Embryonic facial prominence (tissue), 1 donor: ENCODE data around the gene CTNNA2.

ENCODE experiments used
- DNase-seq: peaks from one replicate; pipeline ENCODE4 v3.0.0-alpha.2; 2016; ENCODE audit errors: extremely low spot score

CTNNA2 gene

DNA sequence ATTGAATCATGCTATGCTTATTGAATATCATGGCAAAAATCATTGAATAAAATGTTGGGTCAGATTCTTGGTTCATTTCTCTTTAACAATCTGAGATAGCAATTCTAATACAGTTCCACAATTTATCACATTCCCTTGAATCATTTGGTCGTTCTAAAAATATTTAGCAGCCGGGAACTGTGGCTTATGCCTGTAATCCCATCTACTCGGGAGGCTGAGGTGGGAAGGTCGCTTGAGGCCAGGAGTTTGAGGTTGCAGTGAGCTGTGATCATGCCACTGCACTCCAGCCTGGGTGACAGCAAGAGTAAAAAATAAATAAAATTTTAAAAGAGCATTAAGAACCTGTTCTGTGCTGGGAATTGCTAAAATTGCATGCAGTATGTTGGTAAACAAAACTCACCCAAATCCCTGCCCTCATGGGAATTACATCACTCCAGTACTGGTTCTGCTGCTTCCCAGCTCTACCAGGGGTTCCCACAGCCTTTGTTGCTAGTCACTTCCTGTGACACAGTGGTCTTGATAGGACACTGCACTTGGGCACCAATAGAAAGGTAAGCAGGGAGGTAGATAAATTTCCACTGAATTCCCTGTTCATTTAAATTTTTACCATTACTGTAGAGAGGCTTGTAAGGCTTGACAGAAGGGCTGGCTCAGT, 200.4 kb downstream of the CTNNA2 start:
- no peak for DNase-seq

DNA sequence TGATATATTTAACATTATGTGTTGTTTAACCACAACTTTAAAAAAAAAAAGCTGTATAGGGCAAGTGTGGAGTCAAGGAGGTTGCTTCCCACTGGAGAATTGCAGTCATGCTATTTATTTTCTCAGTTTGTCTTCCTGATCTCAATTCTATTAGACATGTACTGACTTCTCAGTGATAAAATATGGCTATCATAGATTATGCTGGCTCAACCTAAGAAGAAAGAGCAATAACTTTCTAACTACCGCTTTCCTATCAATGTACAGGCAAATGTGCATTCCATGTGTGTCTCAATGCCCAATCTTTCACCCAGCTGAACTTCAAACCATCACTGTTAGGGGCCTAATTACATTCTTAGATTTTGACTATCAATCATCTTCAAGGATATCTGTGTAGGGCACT, 201.4 kb downstream of the CTNNA2 start:
- no peak for DNase-seq

DNA sequence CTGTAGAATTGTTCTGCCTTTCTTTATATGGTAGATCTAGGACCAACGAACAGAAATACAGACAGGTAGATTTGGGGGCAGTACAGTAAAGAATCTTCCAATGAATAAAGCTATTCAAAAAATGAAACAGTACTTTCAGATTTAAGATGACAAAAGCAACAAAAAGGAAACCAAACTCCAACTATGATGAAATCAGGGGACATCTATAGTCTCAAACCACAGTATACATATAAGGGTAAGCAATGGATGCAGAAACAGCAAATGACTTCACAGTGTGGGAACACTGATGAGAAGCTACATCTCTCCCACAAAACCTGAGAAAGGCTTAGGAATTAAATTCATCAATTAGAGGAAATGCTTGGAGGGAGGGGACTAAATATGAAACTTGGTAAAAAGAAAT, 202.5 kb downstream of the CTNNA2 start:
- DNase-seq, result no peak

DNA sequence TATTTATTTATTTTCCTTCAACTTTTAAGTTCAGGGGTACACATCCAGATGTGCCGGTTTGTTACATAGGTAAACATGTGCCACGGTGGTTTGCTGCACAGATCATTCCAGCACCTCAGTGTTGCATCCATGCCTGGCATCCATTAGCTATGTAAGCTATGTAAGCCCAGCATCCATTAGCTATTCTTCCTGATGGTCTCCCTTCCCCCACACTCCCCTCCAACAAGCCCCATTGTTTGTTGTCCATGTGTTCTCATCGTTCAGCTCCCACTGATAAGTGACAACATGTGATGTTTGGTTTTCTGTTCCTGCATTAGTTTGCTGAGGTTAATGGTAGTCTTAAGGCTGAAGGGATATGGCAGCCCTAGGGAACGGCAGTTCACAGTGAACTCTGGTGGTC, 203.4 kb downstream of the CTNNA2 start:
- DNase-seq, result no peak

DNA sequence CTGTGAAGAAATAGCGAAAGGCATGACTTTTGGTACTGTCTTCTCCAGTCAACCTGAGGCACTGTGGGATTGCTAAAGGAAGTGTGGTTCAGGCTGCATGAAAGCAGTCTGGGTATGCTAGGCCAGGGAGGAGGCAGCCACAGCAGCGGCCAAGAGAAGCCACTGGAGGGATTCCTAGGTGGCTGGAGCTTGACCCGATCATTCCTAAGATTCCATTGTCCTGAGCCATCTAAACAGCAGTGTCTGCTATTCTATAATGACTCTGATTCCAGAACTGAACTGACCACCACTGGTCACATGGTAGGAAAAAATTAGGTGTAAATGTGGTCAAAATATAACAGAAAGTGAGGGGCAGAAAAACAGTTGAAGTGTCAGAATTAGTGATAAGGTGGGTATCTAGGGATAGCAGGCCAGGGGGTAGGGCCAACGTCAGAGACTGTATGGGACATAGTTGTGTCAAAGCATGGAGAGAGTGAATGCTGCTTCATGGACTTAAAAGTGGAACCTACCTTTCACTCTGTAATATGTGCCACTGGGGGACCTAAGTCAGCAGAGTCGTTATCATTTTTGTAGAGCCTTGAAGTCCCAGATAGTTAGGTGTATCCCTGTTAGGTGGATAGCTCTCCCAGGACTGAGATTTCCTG, 204.6 kb downstream of the CTNNA2 start:
- no peak for DNase-seq

DNA sequence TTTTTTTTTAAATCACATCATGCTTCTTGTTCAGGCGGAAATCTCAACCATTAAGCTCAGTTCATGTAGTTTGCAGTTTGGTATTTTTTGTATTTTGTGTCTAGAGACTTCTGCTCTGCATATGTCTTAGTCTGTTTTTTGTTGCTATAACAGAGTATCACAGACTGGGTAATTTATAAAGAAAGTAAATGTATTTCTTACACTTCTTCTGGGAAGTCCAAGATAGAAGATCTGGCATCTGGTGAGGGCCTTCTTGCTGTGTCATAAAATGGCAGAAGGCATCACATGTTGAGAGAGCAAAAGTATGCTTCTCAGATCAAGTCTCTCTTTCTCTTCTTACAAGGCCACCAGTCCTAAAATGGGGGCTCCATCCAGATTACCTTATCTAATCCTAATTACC, 208.2 kb downstream of the CTNNA2 start:
- DNase-seq, result no peak

DNA sequence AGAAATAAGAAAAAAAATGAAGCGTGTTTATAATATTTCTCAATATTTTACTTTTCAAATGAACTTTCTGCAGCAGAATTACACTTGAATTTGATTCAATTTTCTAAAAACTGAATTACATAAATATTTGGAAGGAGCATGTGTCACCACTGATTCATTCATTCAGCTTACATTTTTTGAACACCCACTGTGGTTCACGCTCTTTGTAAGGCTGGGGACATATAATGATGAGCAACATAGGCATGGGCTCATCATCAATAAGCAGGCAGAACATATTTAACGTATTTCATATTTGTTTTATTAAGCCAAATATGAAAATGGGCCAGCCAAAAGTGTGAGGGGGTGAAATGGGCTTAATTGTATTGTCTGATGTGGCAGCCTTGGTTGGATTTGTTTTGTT, 209.1 kb downstream of the CTNNA2 start:
- no peak for DNase-seq

DNA sequence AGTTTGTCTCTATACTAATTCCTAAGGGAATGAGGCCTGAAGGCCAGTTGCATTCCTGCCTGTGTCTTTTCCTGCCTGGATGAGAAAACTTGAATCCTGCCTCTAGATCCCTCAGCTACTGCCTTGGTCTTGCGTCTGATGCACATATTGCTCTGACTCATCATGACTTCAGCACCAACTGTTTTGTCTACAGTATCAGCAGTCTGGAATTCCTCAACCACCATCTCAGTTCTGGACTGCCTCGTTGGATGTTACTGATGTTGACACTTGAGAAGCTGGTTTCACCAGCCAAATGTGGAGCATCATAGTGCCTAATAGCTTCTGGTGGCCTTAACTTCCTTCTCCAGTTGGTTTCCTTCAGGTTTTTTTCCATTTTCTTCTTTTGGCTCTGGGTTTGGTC, 211.0 kb downstream of the CTNNA2 start:
- DNase-seq, result no peak

DNA sequence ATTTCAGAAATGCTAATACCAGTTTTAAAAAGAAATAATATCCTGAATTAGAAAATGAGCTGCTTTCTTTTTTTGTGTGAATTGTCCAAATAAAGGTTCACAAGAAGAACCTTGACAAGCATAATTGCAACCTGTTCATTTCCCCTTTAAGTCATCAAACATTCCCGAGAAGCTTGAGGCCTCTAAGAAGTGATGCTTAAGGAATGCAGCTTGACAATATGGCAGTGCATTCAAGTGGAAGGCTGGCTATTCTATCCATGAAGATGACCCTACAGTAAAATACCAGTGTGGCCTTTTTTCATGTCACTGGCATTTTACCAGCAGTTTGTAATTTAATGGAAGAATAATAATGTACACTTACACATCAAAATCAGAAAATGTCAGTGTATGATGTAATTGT, 216.7 kb downstream of the CTNNA2 start:
- no peak for DNase-seq

DNA sequence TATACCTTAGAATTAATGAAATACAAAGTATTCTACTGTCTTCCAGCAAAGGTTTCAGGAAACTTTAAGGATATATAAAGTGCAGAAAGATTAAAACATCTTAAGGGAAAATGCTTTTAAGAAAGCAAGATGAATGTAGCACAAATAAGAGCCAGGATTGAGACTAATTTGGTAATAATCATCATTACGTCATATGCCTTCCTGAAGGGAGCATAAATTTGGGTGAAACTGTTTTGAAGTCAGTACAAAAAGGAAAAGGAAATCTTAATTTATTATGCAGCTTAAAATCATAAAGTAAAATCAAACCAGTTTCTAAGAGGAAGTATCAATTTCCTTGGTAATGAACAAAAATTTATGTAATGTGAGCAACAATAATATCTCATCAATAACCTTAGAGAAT, 221.7 kb downstream of the CTNNA2 start:
- DNase-seq, result no peak

DNA sequence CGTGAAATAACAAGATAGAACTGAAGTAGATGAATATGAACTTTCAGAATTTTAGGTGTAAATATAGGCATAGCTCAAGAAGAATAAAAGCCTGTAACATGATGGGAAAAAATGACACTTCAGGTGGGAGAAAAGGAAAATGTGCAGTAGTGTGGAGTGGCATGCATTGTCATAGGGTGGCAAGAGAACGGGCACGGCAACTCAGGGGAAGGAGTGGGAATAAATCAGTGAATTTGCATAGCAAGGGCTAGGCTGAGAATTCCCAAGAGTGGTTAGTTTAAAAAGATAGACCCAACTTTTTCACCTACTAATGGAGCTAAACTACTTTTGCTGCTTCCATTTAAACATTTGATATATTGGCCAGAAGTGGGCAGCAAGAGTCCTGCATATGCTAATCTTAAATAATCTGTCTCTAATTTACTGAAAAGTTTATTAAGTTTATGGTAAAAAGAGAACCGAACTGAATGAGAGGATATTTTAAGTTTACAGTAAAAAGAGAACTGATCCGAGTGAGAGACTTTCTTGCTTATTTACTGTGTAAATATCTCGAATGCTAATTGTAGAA, 228.1 kb downstream of the CTNNA2 start:
- DNase-seq, result no peak

DNA sequence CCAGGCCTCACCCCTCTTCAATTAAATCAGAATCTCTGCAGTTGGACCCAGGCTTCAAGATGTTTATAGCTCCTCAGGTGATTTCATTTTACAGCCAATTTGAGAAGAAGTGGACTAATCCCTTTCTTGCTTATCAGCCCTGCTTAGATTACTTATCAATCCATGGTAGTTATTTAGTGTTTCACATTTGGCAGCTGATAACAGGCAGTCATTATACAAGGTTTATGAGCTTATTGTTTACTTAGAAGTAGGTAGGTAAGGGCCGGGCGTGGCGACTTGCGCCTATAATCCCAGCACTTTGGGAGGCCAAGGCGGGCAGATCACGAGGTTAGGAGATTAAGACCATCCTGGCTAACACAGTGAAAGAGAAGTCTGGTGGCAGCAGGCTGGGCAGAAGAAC, 237.5 kb downstream of the CTNNA2 start:
- no peak for DNase-seq

DNA sequence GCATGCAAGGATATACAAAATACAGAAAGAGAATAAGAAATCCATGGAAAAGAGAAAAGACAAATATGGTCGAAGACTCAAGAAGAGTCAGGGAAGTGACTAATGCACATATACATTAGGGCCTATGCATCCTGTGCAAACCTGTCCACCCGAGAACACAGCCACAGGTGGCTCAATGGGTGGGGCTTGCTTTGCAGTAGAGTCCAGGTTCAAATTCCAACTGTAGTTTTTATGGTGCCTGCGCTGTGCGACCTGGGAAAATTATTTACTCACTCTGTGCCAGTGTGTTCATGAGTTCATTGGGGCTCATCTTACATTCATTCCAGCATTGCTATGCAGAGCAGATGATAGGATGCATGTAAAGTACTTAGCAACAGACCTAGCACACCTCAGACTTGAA, 244.7 kb downstream of the CTNNA2 start:
- DNase-seq, result no peak

DNA sequence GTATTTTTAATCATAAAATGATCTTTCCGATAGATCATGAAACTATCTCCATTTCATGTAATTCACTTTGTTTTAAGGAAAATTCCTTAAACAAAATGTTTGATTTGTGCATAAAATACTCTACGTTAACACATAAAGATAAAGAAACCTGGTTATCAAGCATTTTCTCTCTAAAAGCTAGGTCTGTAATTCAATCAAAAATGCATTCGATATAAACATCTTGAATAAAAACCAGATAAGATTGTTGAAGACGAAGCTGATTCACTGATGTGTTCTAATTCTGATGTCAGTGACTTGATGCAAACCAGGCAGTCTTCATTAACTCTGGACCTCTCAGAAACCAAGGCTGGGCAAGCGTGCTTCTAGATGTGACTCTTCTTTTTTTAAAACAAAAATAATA, 245.2 kb downstream of the CTNNA2 start:
- DNase-seq, result no peak

DNA sequence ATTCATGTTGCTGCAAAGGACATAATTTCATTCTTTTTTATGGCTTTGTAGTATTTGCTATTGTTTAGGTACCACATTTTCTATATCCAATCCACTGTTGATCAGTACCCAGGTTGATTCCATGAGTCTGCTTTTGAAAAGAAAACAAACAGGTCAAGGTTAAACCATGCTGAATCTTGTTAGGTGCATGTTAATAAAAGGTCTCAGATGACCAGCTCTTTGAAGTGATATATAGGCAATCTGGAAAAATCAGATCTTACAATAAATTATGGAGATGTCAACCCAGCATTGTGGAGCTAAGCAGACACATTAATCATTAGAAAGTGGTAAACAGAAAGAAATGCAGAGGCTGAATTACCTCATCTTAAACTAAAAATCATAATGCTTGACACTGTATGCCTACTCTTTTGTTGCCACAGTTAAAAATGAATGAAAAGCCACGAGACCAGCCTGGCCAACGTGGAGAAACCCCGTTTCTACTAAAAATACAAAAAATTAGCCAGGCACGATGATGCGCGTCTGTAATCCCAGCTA, 246.0 kb downstream of the CTNNA2 start:
- DNase-seq, result no peak

DNA sequence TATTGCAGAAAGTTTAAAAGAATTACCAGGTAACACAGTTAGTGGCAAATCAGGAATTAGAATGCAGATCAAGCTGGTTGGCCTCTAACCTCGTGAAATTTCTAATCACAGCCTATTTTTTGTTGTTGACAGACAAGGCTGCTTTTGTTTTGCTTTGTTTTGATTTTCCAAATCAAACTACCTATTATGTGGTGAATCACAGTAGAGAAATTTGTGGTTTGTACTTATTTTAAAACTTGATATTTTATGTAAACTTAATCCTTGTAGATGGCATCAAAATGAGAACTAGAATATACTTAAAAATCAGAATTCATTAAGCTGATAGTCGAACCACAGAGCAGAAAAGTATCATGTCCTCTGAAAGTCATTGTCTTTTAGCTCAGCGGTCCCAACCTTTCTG, 258.1 kb downstream of the CTNNA2 start:
- no peak for DNase-seq

DNA sequence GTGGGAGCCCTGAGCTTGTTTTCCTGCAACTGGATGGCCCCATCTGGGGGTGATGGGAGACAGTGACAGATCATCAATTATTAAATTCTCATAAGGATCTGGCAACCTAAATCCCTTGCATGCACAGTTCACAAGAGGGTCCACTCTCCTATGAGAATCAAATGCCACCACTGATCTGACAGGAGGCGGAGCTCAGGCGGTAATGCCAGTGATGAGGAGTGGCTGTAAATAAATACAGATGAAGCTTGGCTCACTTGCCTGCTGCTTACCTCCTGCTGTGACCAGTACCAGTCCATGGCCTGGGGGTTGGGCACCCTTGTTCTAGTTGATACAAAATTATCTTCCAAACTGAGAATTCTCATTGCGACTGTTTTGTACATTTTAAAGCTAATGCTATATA, 258.6 kb downstream of the CTNNA2 start:
- no peak for DNase-seq

DNA sequence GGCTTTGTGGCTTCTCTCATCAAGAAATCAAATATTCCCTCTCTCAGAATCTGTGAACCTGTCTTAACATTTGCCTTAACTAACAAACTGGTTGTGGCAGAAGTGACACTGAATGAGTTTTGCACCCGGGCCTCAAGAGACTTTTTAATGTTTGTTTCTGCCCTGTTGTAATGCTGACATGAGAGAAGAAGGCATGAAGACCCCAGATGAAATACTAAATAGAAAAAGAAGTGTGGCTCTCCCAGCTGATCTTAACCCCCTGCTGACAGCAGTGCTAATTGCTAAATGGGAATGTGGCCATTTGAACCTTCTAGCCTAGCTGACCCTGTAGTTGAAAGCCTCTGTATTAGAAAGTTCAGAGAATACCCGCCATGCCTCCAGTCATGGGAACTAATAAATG, 261.2 kb downstream of the CTNNA2 start:
- DNase-seq, result no peak

DNA sequence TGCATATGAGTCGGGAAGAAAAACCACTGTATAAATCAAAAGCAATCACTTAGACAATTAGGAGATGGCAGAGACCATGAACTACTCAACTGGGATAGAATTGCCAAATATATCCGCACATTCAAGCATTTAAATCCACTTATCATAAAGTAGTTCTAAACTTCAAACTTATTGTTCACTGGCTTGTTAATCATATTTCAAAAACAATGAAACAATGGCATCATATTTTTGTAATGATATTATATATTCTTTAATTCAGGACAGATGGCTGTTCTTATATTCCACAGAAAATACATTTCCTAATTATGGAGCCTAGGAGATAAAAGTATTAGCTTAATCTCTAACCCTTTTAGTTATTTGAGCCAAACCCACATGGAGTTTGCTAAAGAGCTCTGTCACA, 263.6 kb downstream of the CTNNA2 start:
- no peak for DNase-seq

DNA sequence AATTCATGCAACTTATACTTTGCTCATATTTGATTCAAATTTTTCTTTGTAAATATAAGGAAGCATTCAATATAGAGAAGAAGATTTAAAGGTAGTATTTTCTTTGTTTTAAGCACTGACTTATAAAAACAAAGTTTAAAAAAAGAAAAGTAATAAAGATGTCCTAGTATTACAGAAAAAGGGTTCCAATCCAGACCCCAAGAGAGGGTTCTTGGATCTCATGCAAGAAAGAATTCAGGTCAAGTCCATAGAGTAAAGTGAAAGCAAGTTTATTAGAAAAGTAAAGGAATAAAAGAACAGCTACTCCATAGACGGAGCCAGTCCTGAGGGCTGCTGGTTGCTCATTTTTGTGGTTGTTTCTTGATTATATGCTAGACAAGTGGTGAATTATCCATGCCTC, 267.9 kb downstream of the CTNNA2 start:
- no peak for DNase-seq

DNA sequence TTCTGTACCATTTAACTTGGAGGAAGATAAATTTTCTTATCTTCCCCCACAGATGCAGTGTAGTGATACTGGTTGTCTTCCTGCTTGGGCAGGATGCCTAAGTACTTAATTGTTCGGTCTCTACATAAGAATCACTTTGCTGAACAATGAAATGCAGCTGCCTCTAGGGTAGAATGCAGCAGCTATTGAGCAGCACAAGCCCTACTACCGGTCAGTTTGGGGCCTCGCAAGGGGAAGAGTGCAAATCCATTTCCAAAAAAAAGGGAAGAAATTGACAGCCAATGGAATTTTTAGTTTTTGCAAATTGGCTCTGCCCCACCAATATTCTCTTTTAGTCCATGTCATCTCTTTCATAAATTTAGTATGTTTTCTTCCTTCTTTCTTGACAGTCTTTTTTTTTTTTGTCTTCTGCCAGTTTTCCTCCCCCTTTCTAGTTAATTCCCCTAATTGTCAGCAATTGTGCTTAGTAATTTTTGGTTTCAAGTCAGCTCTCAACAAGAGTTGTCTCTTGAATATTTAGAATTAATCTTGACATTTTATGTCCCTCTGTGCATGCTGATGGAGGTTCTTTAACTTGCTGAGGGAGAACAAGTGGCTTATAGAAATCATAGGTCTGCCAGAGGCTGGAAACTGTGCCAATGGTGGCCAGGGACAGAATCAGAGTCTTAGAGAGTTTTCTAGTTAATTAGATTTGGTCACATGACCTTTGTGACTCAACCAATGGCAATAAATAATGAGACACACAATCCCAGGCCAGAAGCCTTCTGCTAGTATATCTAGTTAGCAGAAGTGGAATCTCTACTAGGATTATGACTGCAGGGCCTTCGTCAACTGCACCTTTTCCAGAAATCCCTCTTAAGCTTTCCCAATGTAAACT, 270.0 kb downstream of the CTNNA2 start:
- no peak for DNase-seq

DNA sequence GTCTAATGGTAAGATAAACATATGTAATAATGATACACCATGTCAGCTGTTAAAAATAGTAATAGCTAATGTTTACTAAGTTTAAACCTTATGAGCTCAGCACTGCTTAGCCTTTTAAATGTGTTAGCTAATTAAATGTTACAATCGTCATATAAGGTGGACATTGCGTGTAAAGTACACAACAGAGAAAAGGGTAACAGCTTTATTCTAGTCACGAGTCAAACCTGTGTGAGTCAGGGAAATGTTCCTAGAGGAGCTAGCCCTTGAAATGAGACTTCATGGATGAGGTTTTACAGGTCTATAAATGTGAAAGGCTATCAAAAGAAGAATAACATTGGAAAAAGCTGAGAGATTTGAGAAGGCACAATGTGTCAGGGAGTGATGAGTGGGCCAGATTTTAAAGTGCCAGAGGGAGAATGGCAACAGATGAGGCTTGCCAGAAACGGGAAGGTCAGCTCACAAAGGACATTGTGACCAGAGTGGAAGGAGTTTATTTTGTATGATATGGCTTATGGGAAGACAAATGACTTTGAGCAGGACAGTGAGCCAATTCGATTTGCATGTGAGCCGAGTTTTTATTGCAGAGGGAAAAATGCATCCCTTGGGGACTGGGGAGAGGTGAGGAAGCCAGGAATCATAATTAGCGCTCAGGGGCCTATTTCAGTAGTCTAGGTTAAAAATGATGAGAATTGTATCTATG, 276.3 kb downstream of the CTNNA2 start:
- DNase-seq, result no peak
